Activated CD8-positive, alpha-beta T cell treated with anti-CD3 and anti-CD28 coated beads for 36 hours (primary cell): ENCODE results near the gene SH3BP1. TPM values are rescaled to one million over a fixed set of nuclear protein-coding genes. Genes with fewer than 3 reads are reported as not detected.
A peak's percentile ranks its signal among the peaks of the same experiment; 100 is the strongest.
"Not testable (repeated sequence)": the region's sequence is repeated elsewhere in the genome, so short reads cannot be mapped to it uniquely, and the experiment has no call there.

Source experiments
- ATAC-seq: fragments of 200-7000 bp; cut with Tn5 transposase; one replicate; pipeline ENCODE4 v1.10.0; 2021; ENCODE audit warnings: mild to moderate bottlenecking, moderate library complexity
- CTCF ChIA-PET: fragments of 350-600 bp; sonication (Branson Sonifier 250); formaldehyde crosslinking; loops from one replicate; lab custom pipeline; 2021; ENCODE audit warnings: antibody characterized with exemption; lab: Charles Lee
- POLR2A ChIA-PET: fragments of 350-600 bp; sonication (Branson Sonifier 250); formaldehyde crosslinking; loops from one replicate; lab custom pipeline; 2021; ENCODE audit warnings: antibody characterized with exemption; lab: Charles Lee
- DNase-seq: peaks from one replicate; pipeline ENCODE4 v3.0.0-alpha.2; 2020
- H3K27ac Mint-ChIP-seq: one replicate; pipeline ENCODE4 v1.8.0; 2021; ENCODE audit warnings: mild to moderate bottlenecking, mixed read lengths
- H3K27me3 Mint-ChIP-seq: one replicate; pipeline ENCODE4 v1.8.0; 2021; ENCODE audit warnings: mixed read lengths
- H3K36me3 Mint-ChIP-seq: one replicate; pipeline ENCODE4 v1.8.0; 2021; ENCODE audit warnings: low read depth, mixed read lengths
- H3K4me1 Mint-ChIP-seq: one replicate; pipeline ENCODE4 v1.8.0; 2021; ENCODE audit warnings: low read depth, mixed read lengths
- H3K4me3 Mint-ChIP-seq: one replicate; pipeline ENCODE4 v1.8.0; 2021; ENCODE audit warnings: mild to moderate bottlenecking, moderate library complexity, mixed read lengths
- H3K9me3 Mint-ChIP-seq: one replicate; pipeline ENCODE4 v1.8.0; 2021; ENCODE audit warnings: mixed read lengths
- intact Hi-C: fragments of 100-400 bp; cut with micrococcal nuclease; formaldehyde crosslinking; loops from one replicate; pipeline ENCODE4 v1.10.0; 2022
- total RNA-seq, 2 experiments: library from RNA; stranded (reverse); gene quantifications; one replicate each; pipeline ENCODE4 v1.2.3, GENCODE V29; 2021
- TF ChIP-seq, protein P1 (sequence below): fragments of 200-600 bp; IDR thresholded peaks from one replicate; pipeline ENCODE4 v1.8.0; 2022; ENCODE audit warnings: antibody characterized with exemption, mild to moderate bottlenecking

Gene SH3BP1
- total RNA-seq, 2 experiments from 2014 or later: 122 to 128 TPM

DNA sequence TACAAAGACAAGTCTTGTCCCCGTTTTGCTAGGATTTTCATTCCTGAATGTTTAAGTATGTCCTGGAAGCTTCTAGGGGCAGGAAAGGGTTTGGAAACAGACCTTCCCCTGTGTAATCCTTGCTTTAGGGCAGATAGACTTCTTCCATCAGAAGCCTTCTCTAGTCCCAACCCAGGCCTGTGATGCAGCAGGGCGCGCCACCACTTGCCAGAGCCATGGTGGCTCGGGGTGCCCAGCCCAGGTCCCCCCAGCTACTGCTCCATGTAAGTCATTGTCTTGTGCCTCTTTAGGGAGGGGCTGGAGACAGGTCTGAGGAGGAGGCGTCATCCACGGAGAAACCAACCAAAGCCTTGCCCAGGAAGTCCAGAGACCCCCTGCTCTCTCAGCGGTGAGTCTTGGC, 50.9 kb downstream of the SH3BP1 start:
- Mint-ChIP-seq H3K27ac (no peak overlapping the region), H3K9me3 (no peaks in the 10 kb centered on the region), H3K4me3 (no peak overlapping the region), H3K4me1 (peaks cover 21% of the 10 kb centered on the region), H3K36me3 (peaks cover 50% of the 10 kb centered on the region), H3K27me3 (no peaks in the 10 kb centered on the region)
- intact Hi-C loops: no loop called here
- TF ChIP-seq, protein P1, sequence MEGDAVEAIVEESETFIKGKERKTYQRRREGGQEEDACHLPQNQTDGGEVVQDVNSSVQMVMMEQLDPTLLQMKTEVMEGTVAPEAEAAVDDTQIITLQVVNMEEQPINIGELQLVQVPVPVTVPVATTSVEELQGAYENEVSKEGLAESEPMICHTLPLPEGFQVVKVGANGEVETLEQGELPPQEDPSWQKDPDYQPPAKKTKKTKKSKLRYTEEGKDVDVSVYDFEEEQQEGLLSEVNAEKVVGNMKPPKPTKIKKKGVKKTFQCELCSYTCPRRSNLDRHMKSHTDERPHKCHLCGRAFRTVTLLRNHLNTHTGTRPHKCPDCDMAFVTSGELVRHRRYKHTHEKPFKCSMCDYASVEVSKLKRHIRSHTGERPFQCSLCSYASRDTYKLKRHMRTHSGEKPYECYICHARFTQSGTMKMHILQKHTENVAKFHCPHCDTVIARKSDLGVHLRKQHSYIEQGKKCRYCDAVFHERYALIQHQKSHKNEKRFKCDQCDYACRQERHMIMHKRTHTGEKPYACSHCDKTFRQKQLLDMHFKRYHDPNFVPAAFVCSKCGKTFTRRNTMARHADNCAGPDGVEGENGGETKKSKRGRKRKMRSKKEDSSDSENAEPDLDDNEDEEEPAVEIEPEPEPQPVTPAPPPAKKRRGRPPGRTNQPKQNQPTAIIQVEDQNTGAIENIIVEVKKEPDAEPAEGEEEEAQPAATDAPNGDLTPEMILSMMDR: no peak
- DNase-seq (no peak), ATAC-seq (no peak)
- ChIA-PET POLR2A (no interaction called here), CTCF (interaction anchor here (68.1 kb wide), 1 partner anchor 65 kb away, joined by 1770 read pairs; the partner anchor contains the start of genes GGA1 and SH3BP1)

DNA sequence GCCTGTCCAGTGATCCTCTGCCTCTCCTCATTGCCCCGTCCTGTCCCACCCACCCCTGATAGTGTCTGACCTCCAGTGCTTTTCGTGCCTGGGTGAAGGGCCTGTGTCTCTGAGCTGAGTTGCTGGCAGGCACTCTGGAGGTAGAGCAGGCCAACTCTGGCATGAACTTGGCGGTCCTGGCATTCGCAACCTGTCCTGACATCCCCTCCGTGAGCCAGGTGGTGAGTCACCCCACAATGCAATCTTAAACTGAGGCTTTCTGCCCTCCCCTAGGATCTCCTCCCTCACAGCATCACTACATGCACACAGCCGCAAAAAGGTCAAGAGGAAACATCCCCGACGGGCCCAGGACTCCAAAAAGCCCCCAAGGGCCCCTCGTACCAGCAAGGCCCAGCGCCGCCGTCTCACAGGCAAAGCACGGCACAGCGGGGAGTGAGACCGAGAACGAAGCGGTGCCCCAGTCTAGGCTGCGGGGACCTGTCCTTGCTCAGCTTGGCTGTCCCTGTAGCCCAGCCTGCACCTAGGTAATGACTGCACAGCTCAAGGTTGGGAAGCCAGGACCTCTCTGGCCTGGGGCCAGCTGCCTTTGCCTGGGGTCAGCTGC, 51.5 kb downstream of the SH3BP1 start:
- ATAC-seq: no peak
- Mint-ChIP-seq H3K36me3 (peaks cover 54% of the 10 kb centered on the region), H3K27me3 (no peaks in the 10 kb centered on the region), H3K27ac (no peak overlapping the region), H3K9me3 (no peaks in the 10 kb centered on the region), H3K4me1 (peaks cover 24% of the 10 kb centered on the region), H3K4me3 (no peak overlapping the region)
- TF ChIP-seq, protein P1: no peak
- ChIA-PET CTCF (interaction anchor here (1.4 kb wide), 1 partner anchor 48 kb away, joined by 4 read pairs; no protein-coding TSS in a partner anchor), POLR2A (interaction anchor here (0.6 kb wide), 1 partner anchor 1633 kb away, joined by 3 read pairs; no protein-coding TSS in a partner anchor)
- intact Hi-C loops: no loop called here
- no peak for DNase-seq

- Mint-ChIP-seq H3K4me1 (peaks cover 23% of the 10 kb centered on the region), H3K27me3 (no peaks in the 10 kb centered on the region), H3K36me3 (peaks cover 47% of the 10 kb centered on the region), H3K4me3 (no peak overlapping the region), H3K9me3 (no peaks in the 10 kb centered on the region), H3K27ac (no peak overlapping the region)
- TF ChIP-seq, protein P1: no peak
- no peak for ATAC-seq
- CTCF ChIA-PET: interaction anchor here (1.9 kb wide), 1 partner anchor 50 kb away, joined by 7 read pairs; no protein-coding TSS in a partner anchor
- no peak for DNase-seq
- POLR2A ChIA-PET: interaction anchor here (1.4 kb wide), 1 partner anchor 14 kb away, joined by 4 read pairs; no protein-coding TSS in a partner anchor
- intact Hi-C loops: no loop called here
These were observed 53.3 kb downstream of the SH3BP1 start for GRCh38 chr22:37692627-37693285.

DNA sequence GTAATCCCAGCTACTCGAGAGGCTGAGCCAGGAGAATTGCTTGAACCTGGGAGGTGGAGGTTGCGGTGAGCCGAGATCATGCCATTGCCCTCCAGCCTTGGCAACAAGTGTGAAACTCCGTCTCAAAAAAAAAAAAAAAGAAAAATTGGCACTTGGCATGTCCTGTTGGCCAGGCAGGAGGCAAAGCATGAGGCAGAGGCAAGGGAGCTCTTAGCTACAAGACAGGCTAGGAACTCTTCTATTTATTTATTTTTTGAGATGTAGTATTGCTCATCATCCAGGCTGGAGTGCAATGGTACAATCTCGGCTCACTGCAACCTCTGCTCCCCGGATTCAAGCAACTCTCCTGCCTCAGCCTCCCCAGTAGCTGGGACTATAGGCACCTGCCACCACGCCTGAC, 54.7 kb downstream of the SH3BP1 start:
- DNase-seq, H3K27me3 Mint-ChIP-seq, ATAC-seq, H3K9me3 Mint-ChIP-seq, H3K4me3 Mint-ChIP-seq, H3K27ac Mint-ChIP-seq, intact Hi-C loops: not testable (repeated sequence)
- CTCF ChIA-PET: interaction anchor here (0.8 to 1.9 kb wide), 3 partner anchors 13 to 60 kb away, joined by 3 to 7 read pairs (median 4); no protein-coding TSS in a partner anchor
- POLR2A ChIA-PET: interaction anchor here (0.5 kb wide), 1 partner anchor 1921 kb away, joined by 3 read pairs; no protein-coding TSS in a partner anchor
- Mint-ChIP-seq H3K36me3 (peaks cover 37% of the 10 kb centered on the region), H3K4me1 (peaks cover 14% of the 10 kb centered on the region)

DNA sequence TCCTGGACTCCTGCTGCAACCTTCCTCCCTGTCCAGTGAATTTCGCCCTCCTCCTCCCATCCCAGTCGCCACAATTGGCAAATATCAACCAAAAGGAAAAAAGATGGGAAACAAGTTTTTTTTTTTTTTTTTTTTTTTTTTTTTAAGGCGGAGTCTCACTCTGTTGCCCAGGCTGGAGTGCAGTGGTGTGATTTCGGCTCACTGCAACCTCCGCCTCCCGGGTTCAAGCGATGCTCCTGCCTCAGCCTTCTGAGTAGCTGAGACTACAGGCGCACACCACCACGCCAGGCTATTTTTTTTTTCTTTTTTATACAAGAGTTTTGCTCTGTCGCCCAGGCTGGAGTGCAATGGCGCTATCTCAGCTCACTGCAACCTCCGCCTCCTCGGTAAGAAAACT, 56.8 kb downstream of the SH3BP1 start:
- intact Hi-C loops, DNase-seq, H3K9me3 Mint-ChIP-seq, ATAC-seq, H3K27me3 Mint-ChIP-seq: not testable (repeated sequence)
- peak overlapping the region; percentile 24 for H3K27ac Mint-ChIP-seq
- peaks cover 14% of the 10 kb centered on the region for H3K4me1 Mint-ChIP-seq
- H3K36me3 Mint-ChIP-seq: peaks cover 22% of the 10 kb centered on the region
- CTCF ChIA-PET: interaction anchor here (0.9 to 2.7 kb wide), 11 partner anchors 11 to 134 kb away, joined by 3 to 20 read pairs (median 4); partner anchors contain the start of gene NOL12
- POLR2A ChIA-PET: interaction anchor here (1.3 to 2.1 kb wide), 5 partner anchors 10 to 88 kb away, joined by 3 to 11 read pairs (median 5); partner anchors contain the start of genes GGA1 and NOL12
- peak overlapping the region; percentile 65 for H3K4me3 Mint-ChIP-seq
